NCI-H128 (cell line): ENCODE data around the gene ABHD2.

Source experiments
- DNase-seq: peaks from one replicate; lab custom pipeline; 2025; ENCODE audit not compliant: unreplicated experiment; lab: John Stamatoyannopoulos, UW

The ABHD2 gene

DNA sequence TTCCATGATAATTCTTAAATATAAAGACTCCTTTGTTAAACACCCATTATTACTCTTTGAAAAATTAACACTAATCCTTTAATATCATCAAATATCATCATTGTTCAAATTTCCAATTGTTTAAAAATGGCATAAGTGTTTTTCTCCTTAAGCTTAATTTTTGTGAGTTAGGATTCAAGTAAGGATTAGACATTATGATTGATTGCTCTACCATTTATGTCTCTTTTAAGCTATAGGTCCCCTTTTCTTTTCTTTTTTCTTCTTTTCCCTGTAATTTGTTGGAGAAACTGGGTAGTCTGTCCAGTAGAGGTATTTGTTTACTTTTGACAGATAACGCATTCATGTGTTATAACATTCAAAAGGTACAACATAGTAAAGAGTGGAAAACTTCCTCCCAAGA, 9.1 kb downstream of the ABHD2 start:
- no peak for DNase-seq

DNA sequence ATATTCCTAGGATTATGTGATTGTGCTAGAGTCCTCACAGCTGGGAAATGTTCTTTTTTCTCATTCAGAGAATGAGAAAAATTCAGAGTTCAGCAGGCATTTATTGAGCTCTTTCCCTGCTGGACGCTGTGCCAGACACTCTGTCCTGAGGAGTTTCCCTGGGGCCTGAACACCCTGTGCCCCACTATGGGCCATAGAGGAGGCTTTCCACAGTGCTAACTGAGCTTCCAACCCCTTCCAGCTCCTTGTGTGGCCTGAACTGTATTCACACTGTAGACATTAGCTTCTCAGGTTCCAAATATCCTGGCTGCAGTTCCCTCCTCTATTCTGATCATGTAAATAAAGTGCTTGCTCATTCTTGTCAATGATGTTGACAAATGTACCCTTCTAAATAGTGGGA, 10.0 kb downstream of the ABHD2 start:
- peak; percentile 14 for DNase-seq

DNA sequence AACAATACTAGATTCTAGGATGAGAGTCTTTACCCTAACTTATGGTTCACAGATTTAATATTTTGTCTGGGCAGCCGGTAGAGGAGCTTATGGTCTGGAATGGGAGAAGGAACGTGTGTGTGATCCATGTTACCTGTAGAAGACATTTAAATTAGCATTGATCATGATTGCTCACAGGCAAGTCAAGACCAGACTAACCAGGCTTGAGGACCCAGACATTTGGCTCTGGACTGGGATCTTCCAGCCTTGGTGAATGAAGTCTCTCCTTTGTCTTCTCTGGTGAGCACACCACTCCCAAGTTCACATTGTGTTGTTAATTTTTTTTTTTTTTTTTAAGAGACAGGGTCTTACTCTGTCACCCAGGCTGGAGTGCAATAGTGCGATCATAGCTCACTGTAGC, 11.7 kb downstream of the ABHD2 start:
- DNase-seq: no peak

DNA sequence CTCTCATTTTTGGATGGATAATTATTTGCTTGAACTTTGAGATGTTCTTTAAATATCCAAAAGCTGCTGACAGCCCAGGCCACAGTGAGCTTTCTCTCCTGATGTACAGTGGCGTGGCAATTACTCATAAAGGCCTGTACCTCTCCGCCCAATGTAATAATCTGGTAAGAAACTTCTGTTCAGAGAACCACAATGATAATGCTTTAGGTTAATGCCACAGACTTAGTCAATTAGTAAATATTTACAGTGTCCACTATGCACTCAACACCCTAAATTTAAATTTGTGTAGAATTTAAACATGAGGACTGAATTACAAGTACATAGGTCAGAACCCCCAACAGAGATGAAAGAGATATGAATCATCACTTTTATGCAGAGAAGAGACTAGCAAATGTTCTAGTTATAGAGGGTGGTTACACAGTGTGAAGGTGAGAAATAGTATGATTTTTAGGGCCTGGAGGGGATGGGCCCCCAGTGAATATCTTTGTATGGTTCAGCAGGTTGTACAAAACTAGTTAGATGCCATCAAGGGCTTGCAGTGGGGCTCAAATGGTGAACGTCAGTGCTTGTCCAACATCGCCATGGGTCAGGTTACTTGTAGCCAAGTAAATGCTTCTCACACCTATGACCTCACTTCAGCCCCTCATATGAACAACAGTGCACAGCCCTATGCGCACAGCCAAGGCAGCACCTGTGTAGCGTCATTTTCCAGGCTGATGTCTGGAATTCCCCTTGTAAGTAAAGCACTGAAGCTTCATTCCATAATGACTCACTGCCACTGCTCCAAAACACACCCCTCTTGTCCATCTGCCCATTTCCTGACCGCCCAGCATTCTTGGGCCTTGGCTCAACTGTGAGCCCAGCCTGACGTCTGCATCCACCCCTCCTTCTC, 13.3 kb downstream of the ABHD2 start:
- no peak for DNase-seq

DNA sequence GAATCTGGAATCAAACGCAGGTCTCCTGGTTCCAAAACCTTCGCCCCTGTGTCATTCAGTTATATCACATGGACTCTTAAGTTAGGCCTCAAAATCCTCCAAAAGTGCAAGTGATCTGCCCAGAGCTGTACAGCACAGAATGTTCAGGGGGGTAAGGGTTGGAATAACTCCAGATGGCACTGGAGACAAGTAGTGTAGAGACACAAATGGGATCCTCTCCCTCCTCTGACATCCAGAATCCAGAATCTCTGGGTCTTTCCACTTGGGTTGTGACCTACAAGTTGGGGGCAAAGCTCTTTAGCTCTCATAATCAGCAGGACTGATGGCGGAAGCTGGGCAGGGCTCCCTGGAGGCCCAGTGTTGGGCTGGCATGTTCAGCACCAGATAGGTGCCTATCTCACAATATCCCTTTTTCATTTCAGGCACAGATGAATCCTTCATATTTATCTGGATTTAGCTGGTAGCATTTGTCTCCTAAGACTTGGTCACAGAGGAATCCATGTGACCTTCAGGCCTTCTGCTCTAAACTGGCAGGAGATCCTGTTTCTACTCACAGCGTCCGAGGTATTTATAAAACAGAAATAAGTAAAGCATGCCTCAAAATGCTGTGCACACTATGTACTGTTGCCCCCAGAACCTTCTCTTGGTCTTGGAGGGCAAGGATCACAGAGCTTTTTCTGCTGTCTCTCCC, 15.4 kb downstream of the ABHD2 start:
- DNase-seq: no peak

DNA sequence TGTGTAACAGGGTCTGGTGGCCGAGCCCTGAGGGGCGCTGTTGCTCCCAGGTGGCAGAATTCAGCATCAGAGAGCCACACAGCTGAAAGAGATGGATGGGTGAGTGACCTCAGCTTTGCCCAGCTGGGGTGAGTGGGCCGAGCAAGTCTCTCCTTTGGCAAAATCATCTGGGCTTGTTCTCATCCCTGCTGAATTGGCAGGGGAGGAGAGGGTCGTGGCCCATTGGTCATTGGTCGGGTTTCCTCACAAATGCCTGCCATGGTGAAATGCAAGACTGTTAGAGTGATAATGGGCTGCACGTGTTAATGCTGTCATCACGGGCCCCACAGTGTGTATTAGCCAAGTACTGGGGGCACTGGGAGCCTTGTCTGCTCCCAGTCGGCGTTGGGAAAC, 15.9 kb downstream of the ABHD2 start:
- no peak for DNase-seq

DNA sequence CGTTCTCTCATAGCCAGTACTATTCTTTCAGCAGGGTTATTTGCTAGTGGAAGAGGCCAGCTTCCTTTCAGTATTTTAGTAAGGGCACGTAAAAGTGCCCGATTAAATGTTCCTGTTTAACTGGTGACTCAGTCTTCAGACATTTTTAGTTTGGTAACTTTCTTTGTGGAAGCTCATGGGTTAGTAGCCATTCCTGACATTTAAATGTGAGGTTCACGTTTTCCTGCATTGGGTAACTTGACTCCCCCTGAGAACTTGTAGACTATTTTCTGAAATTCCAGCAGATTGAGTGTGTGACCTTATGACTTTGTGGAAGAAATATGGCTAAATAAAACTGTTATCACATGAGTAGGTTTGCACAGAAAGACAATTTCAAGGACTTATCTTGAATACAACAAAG, 16.9 kb downstream of the ABHD2 start:
- no peak for DNase-seq

DNA sequence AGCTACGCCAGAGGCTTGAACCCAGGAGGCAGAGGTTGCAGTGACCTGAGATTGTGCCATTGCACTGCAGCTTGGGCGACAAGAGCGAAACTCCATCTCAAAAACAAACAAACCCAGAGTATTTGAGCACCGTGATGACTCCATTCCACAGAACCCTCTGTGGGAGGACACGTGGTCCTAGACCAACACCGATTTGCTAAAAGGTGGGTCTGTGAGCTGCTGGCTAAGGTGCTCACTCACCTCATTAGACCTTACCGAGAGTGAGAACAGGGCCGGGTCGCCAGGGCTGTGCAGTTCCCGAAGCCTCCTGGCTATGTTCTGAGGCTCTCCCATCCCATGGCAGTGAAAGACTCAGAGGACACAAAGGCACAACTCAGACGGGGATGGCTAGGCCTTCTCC, 17.9 kb downstream of the ABHD2 start:
- no peak for DNase-seq

DNA sequence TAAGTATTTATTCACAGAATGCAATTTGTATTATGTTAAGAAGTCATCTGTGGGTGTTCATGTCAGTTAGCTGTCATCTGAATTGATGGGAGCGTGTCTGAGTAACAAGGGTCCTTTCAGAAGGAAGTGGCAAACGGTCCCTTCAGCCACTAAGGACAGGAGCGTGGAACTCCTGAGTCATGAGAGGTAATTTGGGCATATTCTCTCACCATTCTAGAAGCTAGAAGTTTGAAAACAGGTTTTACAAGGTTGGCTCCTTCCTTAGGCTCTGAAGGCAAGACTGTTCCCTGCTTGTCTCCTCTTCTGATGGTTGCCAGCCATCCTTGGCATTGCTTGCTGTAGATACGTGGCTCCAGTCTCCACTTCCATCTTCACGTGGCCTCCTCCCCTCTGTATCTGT, 19.7 kb downstream of the ABHD2 start:
- no peak for DNase-seq

DNA sequence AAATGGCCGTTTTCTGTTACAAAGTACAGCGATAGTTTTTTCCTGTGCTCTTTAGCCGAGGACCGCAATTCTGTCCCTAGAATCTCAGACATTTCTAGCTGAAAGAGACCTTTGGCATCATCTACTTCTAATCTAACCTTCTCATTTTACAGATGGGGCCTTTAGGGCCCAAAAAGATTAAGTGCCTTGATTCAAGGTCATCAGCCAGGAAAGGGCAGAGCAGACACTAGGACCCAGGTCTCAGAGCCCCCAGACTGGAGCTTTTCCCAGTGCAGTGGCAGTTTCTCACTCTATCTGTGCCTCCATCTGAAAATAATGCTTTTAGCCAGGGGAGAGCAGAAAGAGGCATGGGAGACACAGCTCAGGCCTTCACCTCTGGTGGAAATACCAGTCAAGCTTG, 20.6 kb downstream of the ABHD2 start:
- no peak for DNase-seq

DNA sequence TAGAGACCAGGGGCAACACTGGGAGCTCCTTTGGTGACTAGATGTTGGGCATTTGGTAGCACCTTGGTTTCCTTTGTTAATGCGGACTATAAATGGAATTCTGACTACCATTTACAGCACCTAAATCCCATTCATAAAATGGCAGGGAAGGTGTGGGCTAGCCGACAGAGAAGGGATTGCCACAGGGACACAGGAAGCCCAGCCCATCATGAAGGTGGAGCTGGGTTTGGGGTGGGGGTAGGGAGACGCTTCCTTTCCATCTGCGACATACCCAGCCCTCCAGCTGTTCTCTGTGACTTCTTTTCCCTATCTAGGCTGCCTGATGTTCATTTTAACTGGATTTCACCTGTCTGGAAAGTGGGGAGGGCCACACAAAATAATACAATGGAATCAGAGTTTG, 21.0 kb downstream of the ABHD2 start:
- no peak for DNase-seq

DNA sequence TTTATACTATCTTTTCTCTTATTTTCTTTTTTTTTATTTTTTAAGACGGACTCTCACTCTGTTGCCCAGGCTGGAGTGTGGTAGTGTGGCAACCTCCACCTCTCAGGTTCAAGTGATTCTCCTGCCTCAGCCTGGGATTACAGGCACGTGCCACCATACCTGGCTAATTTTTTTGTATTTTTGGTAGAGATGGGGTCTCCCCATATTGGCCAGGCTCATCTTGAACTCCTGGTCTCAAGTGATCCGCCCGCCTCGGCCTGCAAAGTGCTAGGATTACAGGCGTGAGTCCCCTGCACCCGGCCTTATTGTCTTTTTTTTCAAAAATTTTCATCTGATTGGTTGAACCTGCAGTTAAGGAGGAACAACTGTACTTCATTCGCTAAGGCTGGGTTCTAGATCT, 21.8 kb downstream of the ABHD2 start:
- DNase-seq: no peak

DNA sequence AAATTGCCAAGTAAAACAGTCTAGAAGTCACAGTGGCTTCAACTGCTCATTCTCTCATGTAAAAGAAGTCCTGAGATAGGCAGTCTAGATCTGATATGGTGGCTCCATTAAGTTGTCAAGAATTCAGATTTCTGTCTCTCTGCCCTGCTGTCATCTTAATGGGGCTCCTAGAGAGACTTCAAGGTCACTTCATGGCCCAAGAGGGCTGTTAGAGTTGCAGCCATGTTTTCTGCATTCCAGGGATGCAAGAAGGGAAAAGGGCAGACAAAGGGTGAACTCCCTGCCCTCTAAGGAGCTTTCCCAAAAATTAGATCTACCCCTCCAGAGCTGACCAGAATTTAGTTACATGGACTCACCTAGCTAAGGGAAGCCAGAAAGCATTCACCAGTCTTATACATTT, 23.1 kb downstream of the ABHD2 start:
- DNase-seq: no peak

DNA sequence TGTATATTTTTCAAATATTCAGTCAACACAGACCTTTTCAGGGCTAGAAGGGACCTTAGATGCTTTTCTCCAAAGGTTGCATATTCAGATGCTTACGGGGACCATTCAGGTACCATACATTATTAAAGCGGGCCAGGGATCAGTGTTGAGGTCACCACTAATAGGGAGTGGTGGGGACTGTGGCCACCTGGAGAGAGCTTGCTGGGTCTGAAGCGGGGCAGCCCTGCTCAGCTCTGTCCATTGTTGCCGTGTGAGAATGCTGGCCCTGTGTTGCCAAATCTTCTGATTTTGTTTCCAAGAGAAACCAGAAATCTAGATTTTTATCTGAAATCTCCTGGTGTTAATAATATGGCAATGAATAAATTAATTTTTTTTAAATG, 23.7 kb downstream of the ABHD2 start:
- no peak for DNase-seq

DNA sequence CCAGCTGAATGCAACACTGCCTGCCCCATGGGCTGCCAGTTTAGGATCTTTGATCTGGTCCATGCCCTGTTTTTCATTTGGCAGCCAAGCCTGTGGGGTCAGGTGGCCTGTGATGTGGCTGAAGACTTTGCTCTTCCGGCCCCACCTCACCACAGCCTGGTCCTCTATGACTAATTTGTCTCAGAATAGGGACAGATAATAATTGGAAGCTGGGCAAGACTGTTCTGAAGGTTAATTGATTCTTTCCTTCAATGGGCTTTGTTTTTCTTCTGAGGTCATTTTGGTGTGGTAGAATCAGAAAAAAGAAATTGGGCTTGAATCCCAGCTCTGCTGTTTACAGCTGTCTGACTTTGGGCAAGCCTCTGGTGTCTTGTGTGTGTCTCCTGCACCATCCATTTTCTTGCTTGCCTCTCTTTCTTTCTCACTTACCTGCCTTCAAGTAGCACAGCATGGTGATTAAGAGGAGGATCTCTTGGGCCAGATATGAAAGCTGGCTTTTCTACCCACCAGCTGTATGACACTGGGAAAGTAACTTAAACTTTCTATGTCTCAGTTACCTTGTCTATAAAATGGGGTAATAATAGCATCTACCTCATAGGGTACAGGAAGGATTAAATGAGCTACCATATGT, 24.2 kb downstream of the ABHD2 start:
- no peak for DNase-seq

DNA sequence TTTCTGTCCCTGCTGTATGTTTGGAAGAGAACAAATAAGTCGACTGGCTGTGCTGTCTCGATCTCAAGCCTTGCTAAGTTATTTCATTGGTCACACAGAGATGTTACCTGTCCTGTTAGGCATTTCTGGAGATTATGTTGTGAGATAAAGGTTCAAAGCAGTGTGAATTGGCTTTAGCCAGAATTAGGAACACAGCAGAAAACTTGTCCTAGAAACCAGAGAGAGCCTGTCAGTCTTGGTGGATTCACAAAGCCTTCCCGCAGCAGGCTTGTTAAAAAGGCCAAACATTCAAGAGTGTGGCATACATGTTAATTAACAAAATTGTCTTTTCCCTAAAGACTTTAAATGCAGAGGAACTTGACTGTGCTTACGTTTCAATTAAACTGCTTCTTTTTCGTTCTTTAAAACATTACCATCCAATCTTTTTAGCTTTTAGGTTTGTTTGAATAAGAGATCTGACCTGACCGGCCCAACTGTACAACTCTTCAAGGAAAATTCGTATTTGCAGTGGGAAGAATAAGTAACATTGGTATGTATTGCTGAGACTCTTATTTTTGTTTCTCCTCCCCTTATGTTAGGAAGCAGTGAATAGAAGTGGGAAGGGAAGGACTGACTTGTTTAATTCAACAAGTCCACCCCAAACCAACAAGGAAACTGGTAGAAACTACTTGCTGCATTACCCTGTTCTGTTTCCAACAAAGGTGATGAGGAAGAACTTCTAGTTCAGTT, 25.2 kb downstream of the ABHD2 start:
- no peak for DNase-seq

DNA sequence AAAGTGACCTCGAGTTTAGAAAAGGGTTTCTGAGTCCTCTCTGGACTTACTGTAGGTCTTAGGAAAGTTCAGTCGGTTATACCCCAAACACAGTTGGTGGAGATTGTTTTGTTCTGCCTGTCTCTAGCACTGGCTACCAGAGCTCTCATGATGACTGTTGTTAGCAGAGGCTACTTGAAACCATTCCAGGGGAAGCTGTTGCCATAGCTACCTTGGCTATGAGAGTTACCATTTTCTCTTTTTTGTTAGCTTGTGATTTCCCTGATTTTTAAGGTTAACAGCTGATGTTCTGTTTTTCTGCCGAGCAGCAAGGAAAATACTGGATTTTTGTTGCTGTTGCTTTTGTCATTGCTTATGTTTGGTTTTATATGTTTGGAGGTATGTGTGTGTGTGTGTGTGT, 26.7 kb downstream of the ABHD2 start:
- DNase-seq: peak; percentile 39

DNA sequence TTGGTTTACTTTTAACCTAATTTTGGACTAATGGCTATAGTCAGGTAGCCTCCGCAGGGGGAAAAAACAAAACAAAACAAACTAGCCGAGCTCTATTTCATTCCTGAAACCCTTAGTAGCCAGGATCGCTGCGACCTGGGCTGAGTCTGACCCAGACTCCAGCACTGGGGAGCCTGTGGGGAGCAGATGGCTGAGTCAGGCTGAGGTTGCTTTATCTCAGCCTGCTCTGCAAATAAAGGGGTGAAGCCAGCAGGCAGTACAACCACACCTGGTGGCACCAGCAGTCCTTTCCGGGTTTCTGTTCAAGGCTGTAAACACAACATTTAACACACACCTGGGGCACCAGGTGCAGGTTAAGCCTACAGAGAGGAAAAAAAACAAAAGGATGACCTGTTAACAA, 27.3 kb downstream of the ABHD2 start:
- DNase-seq: peak; percentile 45

DNA sequence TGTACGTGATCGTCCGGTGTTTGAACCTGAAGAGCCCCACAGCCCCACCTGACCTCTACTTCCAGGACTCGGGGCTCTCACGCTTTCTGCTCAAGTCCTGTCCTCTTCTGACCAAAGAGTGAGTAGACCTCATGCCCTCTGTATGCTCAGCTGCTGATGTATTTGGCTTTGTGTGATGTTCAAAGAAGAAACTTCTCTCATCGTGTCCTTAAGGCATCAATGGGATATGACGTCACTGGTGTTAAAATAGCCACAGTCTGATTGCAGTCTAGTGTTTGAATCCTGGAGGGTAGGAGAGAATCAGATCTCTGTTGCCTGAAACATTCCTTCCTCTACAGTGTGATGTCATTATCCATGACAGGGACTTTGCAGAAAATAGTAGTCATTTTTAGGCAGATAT, 28.1 kb downstream of the ABHD2 start:
- no peak for DNase-seq

DNA sequence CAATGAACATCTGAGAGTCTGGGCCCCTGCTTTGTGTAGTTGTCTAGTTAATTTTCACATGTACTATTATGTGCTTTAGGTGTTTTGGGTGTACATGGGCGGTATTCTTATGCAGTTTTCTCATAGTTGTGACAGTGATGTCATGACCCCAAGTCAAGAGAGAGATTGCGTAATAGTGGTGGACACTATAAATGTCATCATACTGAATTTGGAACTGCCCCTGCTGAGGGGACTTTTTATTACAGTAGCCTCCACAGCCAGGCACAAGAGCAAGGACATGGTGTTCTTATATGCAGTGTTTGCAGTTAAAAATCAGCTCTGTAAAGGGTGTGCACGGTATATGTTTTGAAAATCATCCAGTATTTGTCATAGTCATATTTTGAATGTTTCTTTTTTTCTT, 29.5 kb downstream of the ABHD2 start:
- no peak for DNase-seq

DNA sequence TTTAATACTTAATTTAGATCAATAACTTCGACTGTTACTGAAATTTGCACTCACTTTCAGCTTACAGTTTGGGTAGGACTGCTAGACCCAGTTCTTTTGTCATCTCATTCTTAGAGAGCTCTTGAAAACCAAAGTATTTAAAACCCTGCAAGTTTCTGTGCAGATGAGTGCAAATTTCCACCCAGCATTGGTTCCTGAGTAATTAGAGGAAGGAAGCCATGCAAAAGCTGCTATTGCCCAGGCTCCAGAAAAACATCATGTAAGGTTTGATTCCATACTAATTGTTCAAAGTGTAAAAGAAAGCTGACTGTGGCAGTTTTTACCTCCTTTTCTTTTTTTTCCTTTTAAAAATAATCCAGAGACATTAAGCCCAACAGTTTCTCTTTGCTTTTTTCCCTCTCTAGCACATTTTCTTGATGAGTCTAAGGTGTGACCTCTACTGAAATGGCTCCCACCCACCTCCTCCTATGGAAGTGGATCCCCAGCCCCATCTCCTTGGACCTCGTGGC, 30.3 kb downstream of the ABHD2 start:
- no peak for DNase-seq
